Activated naive CD4-positive, alpha-beta T cell treated with anti-CD3 and anti-CD28 coated beads, Interleukin-2, amount 50 U/mL, for 16 hours (primary cell): Measurements from ENCODE around the gene GPATCH3.
"Not testable (repeated sequence)": the region's sequence is repeated elsewhere in the genome, so short reads cannot be mapped to it uniquely, and the experiment has no call there.

Experiments
- DNase-seq: peaks from one replicate; pipeline ENCODE4 v3.0.0-alpha.2; 2020

GPATCH3 gene

GRCh38 chr1:26900001-26900814 lies at the start of gene GPATCH3:
Gene GPATCH3, minus strand, starts transcription at chr1:26900467. Its CDS starts 25 bp downstream, at chr1:26900442.
- peak; percentile 87 for DNase-seq

- no peak for DNase-seq
Measured at GRCh38 chr1:26949926-26950319, 49.7 kb upstream of the GPATCH3 start.

- no peak for DNase-seq
Measured at GRCh38 chr1:26949266-26949925, 49.1 kb upstream of the GPATCH3 start.

- DNase-seq, result not testable (repeated sequence)
Measured at GRCh38 chr1:26948725-26949057, 48.4 kb upstream of the GPATCH3 start.

DNA sequence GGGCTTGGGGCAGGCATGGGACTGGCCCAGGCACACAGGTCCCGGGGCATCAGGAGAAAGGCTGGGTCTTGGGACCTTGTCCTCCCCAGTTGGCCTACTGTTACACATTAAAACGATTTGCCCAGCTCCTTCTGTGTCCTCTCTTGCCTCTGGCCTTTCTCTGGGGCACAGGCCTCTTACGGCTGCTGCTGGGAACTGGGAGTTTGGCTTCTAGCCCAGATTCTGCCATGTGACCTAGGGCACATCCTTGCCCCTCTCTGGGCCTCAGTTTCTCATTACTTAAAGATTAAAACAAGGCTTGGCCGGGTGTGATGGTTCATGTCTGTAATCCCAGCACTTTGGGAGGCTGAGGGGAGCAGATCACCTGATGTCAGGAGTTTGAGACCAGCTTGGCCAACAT lies 46.0 kb upstream of the GPATCH3 start:
- DNase-seq, result no peak

DNA sequence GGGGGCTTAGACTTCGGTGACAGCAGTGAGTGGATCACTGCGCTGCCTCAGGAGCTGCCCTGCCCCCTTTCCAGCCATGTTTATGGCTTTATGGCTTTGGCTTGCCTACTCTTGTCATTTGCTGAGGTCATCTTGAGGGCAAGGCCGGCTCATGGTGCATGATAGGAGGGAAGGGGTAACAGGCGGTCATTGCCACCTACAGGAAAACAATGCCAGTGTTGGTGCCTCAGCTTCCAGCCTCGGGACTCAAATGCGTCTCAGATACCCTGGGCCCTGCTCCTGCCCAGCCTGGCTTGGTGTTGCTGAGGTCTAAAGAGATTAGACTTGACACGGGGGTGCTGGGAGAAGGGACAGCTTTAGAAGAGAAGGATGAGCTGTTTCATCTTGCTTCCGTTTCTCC lies 45.5 kb upstream of the GPATCH3 start:
- no peak for DNase-seq

DNA sequence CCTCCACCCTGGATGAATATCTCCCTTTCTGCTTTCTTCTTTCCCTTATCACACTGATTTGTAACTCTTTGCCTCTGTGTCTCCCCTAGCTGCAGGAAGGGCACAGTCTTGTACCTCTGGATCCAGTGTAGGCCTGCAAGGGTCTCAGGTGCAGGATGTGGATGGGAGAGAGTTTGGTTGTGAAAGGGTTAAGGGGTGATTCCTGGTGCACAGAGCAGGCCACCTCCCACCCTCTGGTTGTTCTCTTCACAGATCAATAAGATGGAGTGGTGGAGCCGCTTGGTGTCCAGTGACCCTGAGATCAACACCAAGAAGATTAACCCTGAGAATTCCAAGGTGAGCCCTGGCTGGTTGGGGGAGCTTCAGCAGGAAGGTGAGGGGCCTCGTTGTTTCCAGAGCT lies 44.9 kb upstream of the GPATCH3 start:
- no peak for DNase-seq

DNA sequence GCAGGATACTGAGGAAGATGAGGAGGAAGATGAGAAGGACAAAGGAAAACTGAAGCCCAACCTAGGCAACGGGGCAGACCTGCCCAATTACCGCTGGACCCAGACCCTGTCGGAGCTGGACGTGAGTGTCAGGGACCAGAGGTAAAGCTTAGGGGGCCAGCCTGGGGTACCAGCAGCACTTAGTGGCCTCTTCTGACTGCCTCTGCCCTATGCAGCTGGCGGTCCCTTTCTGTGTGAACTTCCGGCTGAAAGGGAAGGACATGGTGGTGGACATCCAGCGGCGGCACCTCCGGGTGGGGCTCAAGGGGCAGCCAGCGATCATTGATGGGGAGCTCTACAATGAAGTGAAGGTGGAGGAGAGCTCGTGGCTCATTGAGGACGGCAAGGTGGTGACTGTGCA lies 42.4 kb upstream of the GPATCH3 start:
- no peak for DNase-seq

DNA sequence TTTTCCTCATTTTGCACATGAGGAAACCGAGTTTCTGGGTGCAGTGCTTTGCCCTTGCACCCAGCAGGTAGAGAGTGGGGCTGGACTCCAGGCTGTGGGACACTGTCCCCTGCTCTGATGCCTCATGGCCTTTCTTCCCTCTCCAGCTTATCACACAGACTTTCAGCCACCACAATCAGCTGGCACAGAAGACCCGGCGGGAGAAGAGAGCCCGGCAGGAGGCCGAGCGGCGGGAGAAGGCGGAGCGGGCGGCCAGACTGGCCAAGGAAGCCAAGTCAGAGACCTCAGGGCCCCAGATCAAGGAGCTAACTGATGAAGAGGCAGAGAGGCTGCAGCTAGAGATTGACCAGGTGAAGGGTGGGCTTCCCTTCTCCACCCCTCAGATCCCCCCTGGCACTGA lies 41.0 kb upstream of the GPATCH3 start:
- no peak for DNase-seq

DNA sequence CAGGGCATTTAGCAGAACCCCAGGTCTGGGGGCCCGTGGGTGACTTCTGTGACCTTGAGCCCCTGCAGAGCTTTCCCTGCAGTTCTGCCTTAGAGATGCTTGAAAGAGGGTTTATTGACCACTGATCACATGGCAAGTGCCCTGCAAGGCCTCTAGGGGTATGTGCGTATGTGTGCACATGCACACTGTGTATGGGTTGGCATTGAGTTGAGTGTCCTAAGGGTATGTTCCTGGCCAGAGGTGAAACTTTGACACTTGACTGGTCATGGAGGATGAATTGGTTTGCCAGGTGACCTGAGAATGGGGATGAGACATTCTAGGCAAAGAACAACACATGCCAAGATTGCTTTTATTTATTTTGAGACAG lies 38.4 kb upstream of the GPATCH3 start:
- DNase-seq, result no peak

DNA sequence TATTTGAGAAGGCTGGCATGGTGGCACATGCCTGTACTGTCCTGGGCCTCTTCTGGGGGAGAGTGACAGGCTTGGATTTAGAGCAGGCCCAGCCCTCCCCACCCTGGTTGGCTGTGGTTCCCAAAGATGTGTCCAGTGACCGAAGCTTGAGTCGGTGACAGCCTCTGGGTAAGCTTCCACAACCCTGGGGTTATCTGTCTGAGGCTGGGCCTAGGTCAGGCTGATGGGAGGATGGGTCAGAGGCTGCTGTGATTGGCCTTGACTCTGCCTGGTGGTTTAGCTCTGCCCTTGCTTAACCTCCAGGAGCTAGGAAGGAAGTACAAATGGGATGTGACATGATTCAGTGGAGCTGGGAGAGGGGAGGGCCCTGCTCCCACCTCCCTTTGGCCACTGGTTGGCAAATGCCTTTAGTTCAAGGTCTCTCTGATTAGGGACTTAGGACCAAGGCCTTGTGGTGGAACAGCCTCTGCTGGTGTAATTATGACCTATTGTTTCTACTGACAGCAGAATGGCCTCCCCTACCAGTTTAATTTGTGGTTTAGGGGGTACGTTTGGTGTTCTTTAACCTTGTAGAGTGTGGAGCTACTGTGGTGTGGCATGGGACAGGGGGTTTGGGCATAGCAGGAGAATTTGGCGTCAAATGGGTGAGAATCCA lies 37.9 kb upstream of the GPATCH3 start:
- DNase-seq, result no peak

DNA sequence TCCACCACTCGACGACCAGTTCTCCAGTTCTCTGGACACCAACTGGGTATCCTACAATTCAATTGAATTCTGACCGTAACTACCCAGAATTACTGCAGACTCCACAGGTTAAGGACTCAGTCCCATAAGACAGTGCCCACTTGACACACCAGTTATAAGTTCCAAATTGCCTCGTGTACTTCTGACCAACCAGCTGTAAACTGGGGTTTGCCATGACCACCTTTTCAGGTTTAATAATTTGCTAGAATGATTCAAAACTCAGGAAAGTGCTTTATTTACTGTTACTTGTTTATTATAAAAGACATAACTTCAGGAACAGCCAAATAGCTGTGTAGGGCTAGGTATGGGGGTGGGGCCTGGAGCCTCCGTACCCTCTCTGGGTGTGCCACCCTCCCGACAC lies 36.6 kb upstream of the GPATCH3 start:
- no peak for DNase-seq

DNA sequence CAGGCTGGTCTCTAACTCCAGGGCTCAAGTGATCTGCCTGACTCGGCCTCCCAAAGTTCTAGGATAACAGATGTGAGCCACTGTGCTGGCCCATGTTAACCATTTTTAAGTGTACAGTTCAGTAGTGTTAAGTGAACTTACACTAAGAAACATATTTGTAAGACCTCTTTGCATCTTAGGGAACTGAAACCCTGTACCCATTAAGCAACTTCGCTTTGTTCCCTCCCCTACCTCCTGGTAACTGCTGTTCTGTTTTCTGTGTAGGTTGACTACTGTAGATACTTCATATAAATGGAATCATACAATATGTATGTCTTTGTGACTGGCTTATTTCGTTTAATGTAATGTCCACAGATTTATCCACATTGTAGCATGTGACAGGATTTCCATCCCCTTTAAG lies 32.3 kb upstream of the GPATCH3 start:
- no peak for DNase-seq

- DNase-seq, result no peak
Measured at GRCh38 chr1:26923711-26924110, 23.4 kb upstream of the GPATCH3 start.

- DNase-seq, result no peak
Measured at GRCh38 chr1:26922901-26923300, 22.6 kb upstream of the GPATCH3 start.

GRCh38 chr1:26922431-26922729 lies 22.1 kb upstream of the GPATCH3 start:
- DNase-seq, result no peak

GRCh38 chr1:26921540-26922430 lies 21.5 kb upstream of the GPATCH3 start, which contains the start of gene NUDC:
Gene NUDC, plus strand, starts transcription at chr1:26921743. Its CDS starts 106 bp downstream, at chr1:26921849.
- DNase-seq, result peak; percentile 96

- DNase-seq, result no peak
Measured at GRCh38 chr1:26921126-26921539, 20.9 kb upstream of the GPATCH3 start.

GRCh38 chr1:26915204-26915842 lies 15.1 kb upstream of the GPATCH3 start:
- DNase-seq, result no peak

GRCh38 chr1:26913754-26914619 lies 13.7 kb upstream of the GPATCH3 start, which contains the start of gene NR0B2:
Gene NR0B2, minus strand, starts transcription at chr1:26913975. Its CDS starts 35 bp downstream, at chr1:26913940.
- DNase-seq, result no peak

GRCh38 chr1:26913389-26913753 lies 13.1 kb upstream of the GPATCH3 start:
- DNase-seq, result no peak

DNA sequence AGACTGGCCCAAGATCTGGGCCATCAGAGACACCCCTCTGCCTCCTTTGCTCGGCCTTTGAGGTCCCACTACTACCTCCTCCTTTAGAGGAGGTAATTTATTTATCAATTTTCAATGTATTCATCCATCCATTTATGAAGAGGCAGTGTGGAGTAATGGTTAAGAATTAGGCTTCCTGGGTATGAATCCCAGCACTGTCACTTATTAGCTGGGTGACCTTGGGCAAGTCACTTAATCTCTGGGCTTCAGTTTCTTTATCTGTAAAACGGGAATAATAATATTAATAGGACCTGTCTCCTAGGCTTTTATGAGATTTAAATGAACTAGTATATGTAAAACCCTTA lies 11.9 kb upstream of the GPATCH3 start:
- no peak for DNase-seq
